Measurements from ENCODE around the gene XPO1. TPM values are rescaled to one million over a fixed set of nuclear protein-coding genes. Genes with fewer than 3 reads are reported as not detected.
"Not testable (repeated sequence)": the region's sequence is repeated elsewhere in the genome, so short reads cannot be mapped to it uniquely, and the experiment has no call there.

Gene XPO1
- polyA plus RNA-seq, 3 donors = 19.0 to 36.4 (median 20.9) TPM

- intact Hi-C loops (cut with micrococcal nuclease) = no loop called here
- H2AFZ ChIP-seq (ENCODE audit: insufficient read depth, low read depth, low read length, poor library complexity, severe bottlenecking) = no peak overlapping the region
- no peak overlapping the region for H3K4me2 ChIP-seq (replicated peaks; ENCODE audit: extremely low read depth, low read length, poor library complexity, severe bottlenecking)
- no peak overlapping the region for H3K9ac ChIP-seq (ENCODE audit: insufficient read depth, low read length, poor library complexity, severe bottlenecking)
- no peak overlapping the region for H3K4me3 Mint-ChIP-seq
- H3K4me1 Mint-ChIP-seq = peaks cover 14% of the 10 kb centered on the region
- H3K4me3 ChIP-seq (replicated peaks in 1 of 3; ENCODE audit: low read depth in 2 of 3, low read length in 3 of 3) = no peak overlapping the region
- no peaks in the 10 kb centered on the region for H3K27me3 ChIP-seq (ENCODE audit: control insufficient read depth in 2 of 2, insufficient read depth in 2 of 2, low read length in 2 of 2)
- no peak overlapping the region for H3K27ac ChIP-seq (ENCODE audit: low read depth in 1 of 2, low read length in 2 of 2)
- DNase-seq = no peak
- peaks cover 100% of the 10 kb centered on the region for H3K79me2 ChIP-seq (ENCODE audit: insufficient read depth, low read length)
- peaks cover 100% of the 10 kb centered on the region for H4K20me1 ChIP-seq (ENCODE audit: insufficient read depth, low read length)
- no CpG with 5 or more reads among the region's 2 CpGs for WGBS (ENCODE audit: insufficient coverage)
- peaks cover 8 to 19% of the 10 kb centered on the region in 2 donors for H3K36me3 Mint-ChIP-seq
- no peak for TF ChIP-seq CTCF (IDR thresholded peaks at IDR 0.05)
- peaks cover 0 to 3% (median 0%) of the 10 kb centered on the region in 7 donors for H3K9me3 Mint-ChIP-seq
- H3K9me3 ChIP-seq (replicated peaks in 1 of 2; ENCODE audit: control insufficient read depth in 1 of 2, insufficient read depth in 1 of 2, low read length in 2 of 2) = no peaks in the 10 kb centered on the region
- peaks cover 6 to 10% of the 10 kb centered on the region in 2 donors for H3K4me1 ChIP-seq (ENCODE audit: control insufficient read depth in 1 of 2, insufficient read depth in 2 of 2, low read length in 2 of 2)
- H3K27me3 Mint-ChIP-seq (ENCODE audit: low read depth in 3 of 3) = peaks cover 0 to 2% (median 0%) of the 10 kb centered on the region in 3 donors
- no peaks in the 10 kb centered on the region for H3K36me3 ChIP-seq (replicated peaks in 1 of 2; ENCODE audit: control insufficient read depth in 1 of 2, insufficient read depth in 2 of 2, low read length in 2 of 2)
- no peak overlapping the region for H3K27ac Mint-ChIP-seq
Observed at GRCh38 chr2:61448229-61448628, 89.9 kb downstream of the XPO1 start.

GRCh38 chr2:61446971-61447370 lies 91.2 kb downstream of the XPO1 start:
- H3K4me2 ChIP-seq (replicated peaks; ENCODE audit: extremely low read depth, low read length, poor library complexity, severe bottlenecking); DNase-seq; H3K4me3 ChIP-seq (replicated peaks in 1 of 3; ENCODE audit: low read depth in 2 of 3, low read length in 3 of 3); H3K36me3 ChIP-seq (replicated peaks in 1 of 2; ENCODE audit: control insufficient read depth in 1 of 2, insufficient read depth in 2 of 2, low read length in 2 of 2); H3K9me3 ChIP-seq (replicated peaks in 1 of 2; ENCODE audit: control insufficient read depth in 1 of 2, insufficient read depth in 1 of 2, low read length in 2 of 2); H2AFZ ChIP-seq (ENCODE audit: insufficient read depth, low read depth, low read length, poor library complexity, severe bottlenecking); intact Hi-C loops (cut with micrococcal nuclease); H3K9me3 Mint-ChIP-seq; H3K27me3 Mint-ChIP-seq (ENCODE audit: low read depth in 3 of 3); H3K9ac ChIP-seq (ENCODE audit: insufficient read depth, low read length, poor library complexity, severe bottlenecking); H3K4me3 Mint-ChIP-seq; H3K27me3 ChIP-seq (ENCODE audit: control insufficient read depth in 2 of 2, insufficient read depth in 2 of 2, low read length in 2 of 2): not testable (repeated sequence)
- peaks cover 100% of the 10 kb centered on the region for H3K79me2 ChIP-seq (ENCODE audit: insufficient read depth, low read length)
- peaks cover 100% of the 10 kb centered on the region for H4K20me1 ChIP-seq (ENCODE audit: insufficient read depth, low read length)
- WGBS (ENCODE audit: insufficient coverage) = 100% methylated on average over 1 of the region's 7 CpGs
- H3K27ac ChIP-seq (ENCODE audit: low read depth in 1 of 2, low read length in 2 of 2) = peak overlapping the region in 1 of 2 donors; percentile 8
- H3K4me1 ChIP-seq (ENCODE audit: control insufficient read depth in 1 of 2, insufficient read depth in 2 of 2, low read length in 2 of 2) = peaks cover 6 to 13% of the 10 kb centered on the region in 2 donors
- H3K27ac Mint-ChIP-seq = peak overlapping the region in 1 of 7 donors; percentile 69
- peaks cover 7 to 17% of the 10 kb centered on the region in 2 donors for H3K36me3 Mint-ChIP-seq
- peaks cover 26% of the 10 kb centered on the region for H3K4me1 Mint-ChIP-seq
